Left kidney (tissue), 2 donors: Measurements from ENCODE around the gene SMIM35. TPM values are rescaled to one million over a fixed set of nuclear protein-coding genes. Genes with fewer than 3 reads are reported as not detected.
"Not testable (repeated sequence)": the region's sequence is repeated elsewhere in the genome, so short reads cannot be mapped to it uniquely, and the experiment has no call there.

Experiments used
- DNase-seq: peaks from one replicate; pipeline ENCODE4 v3.0.0-alpha.2; 2013
- polyA plus RNA-seq: library from polyadenylated mRNA; unstranded; fragments of 120-200 nt; gene quantifications from one replicate; pipeline ENCODE4 v1.2.1, GENCODE V29; 2013; ENCODE audit not compliant: insufficient read length

SMIM35 gene
- polyA plus RNA-seq, 1 donor = 0.17 TPM

- no peak for DNase-seq
Observed at GRCh38 chr11:117984476-117984875, 102.3 kb downstream of the SMIM35 start.

GRCh38 chr11:117983163-117983475 lies 103.6 kb downstream of the SMIM35 start:
- DNase-seq = no peak

- DNase-seq = no peak
Observed at GRCh38 chr11:117980720-117981119, 106.0 kb downstream of the SMIM35 start.

- DNase-seq = no peak
Observed at GRCh38 chr11:117980280-117980679, 106.5 kb downstream of the SMIM35 start.

- DNase-seq = no peak
Observed at GRCh38 chr11:117979481-117980211, 107.1 kb downstream of the SMIM35 start.

- DNase-seq = no peak
Observed at GRCh38 chr11:117978991-117979390, 107.8 kb downstream of the SMIM35 start.

- DNase-seq = not testable (repeated sequence)
Observed at GRCh38 chr11:117978291-117978910, 108.4 kb downstream of the SMIM35 start.

GRCh38 chr11:117977612-117978264 lies 109.0 kb downstream of the SMIM35 start:
- DNase-seq = not testable (repeated sequence)

- DNase-seq = no peak
Observed at GRCh38 chr11:117977029-117977428, 109.7 kb downstream of the SMIM35 start.

- DNase-seq = no peak
Observed at GRCh38 chr11:117976445-117976844, 110.3 kb downstream of the SMIM35 start.

GRCh38 chr11:117973503-117973860 lies 113.3 kb downstream of the SMIM35 start:
- no peak for DNase-seq

GRCh38 chr11:117972629-117973502 lies 113.9 kb downstream of the SMIM35 start:
- no peak for DNase-seq

GRCh38 chr11:117972044-117972443 lies 114.7 kb downstream of the SMIM35 start:
- DNase-seq = no peak

- no peak for DNase-seq
Observed at GRCh38 chr11:117970400-117971024, 116.3 kb downstream of the SMIM35 start.

GRCh38 chr11:117969160-117969991 lies 117.4 kb downstream of the SMIM35 start:
- DNase-seq = no peak

- no peak for DNase-seq
Observed at GRCh38 chr11:117966908-117967307, 119.9 kb downstream of the SMIM35 start.

- DNase-seq = no peak
Observed at GRCh38 chr11:117962826-117963225, 123.9 kb downstream of the SMIM35 start.

- no peak for DNase-seq
Observed at GRCh38 chr11:117961896-117962295, 124.9 kb downstream of the SMIM35 start.

GRCh38 chr11:117960406-117960805 lies 126.4 kb downstream of the SMIM35 start:
- no peak for DNase-seq

- DNase-seq = no peak
Observed at GRCh38 chr11:117959438-117960149, 127.2 kb downstream of the SMIM35 start.
